Measurements from ENCODE around the gene ZIM2. TPM values are rescaled to one million over a fixed set of nuclear protein-coding genes. Genes with fewer than 3 reads are reported as not detected.

ZIM2 gene
- total RNA-seq, 4 donors from 2014 or later, result 0.38 TPM; not detected in 3

- Histone ChIP-seq H3K4me3 (no peak overlapping the region), H3K9me3 (peaks cover 0 to 17% (median 0%) of the 10 kb centered on the region in 3 donors), H3K36me3 (no peaks in the 10 kb centered on the region), H3K4me1 (no peaks in the 10 kb centered on the region), H3K27me3 (no peaks in the 10 kb centered on the region), H3K27ac (no peak overlapping the region)
- no peak for DNase-seq
- TF ChIP-seq CTCF (IDR thresholded peaks at IDR 0.05) (no peak), POLR2A (IDR thresholded peaks at IDR 0.05) (no peak)
- 60 to 76% methylated on average over 4 of the region's 4 CpGs for WGBS, 2 donors
- intact Hi-C loops (cut with DNase I), result no loop called here
Measured at GRCh38 chr19:56778351-56778750, 62.2 kb downstream of the ZIM2 start.

- intact Hi-C loops (cut with DNase I), result no loop called here
- Histone ChIP-seq H3K4me1 (peaks cover 0 to 8% (median 0%) of the 10 kb centered on the region in 3 donors), H3K9me3 (peaks cover 0 to 12% (median 8%) of the 10 kb centered on the region in 3 donors), H3K27ac (no peak overlapping the region), H3K4me3 (no peak overlapping the region), H3K27me3 (no peaks in the 10 kb centered on the region), H3K36me3 (no peaks in the 10 kb centered on the region)
- TF ChIP-seq CTCF (IDR thresholded peaks at IDR 0.05), result no peak
- no peak for TF ChIP-seq POLR2A (IDR thresholded peaks at IDR 0.05)
- no peak for DNase-seq
- 85 to 86% methylated on average over 4 of the region's 4 CpGs for WGBS, 2 donors
Measured at GRCh38 chr19:56769650-56770049, 70.9 kb downstream of the ZIM2 start.

GRCh38 chr19:56765137-56765536 is 75.4 kb downstream of the ZIM2 start:
- H3K9me3 ChIP-seq, result peaks cover 0 to 35% (median 8%) of the 10 kb centered on the region in 3 donors
- H3K36me3 ChIP-seq, result no peaks in the 10 kb centered on the region
- no peak overlapping the region for H3K27ac ChIP-seq
- intact Hi-C loops (cut with DNase I), result no loop called here
- no peak for TF ChIP-seq POLR2A (IDR thresholded peaks at IDR 0.05)
- no peak for TF ChIP-seq CTCF (IDR thresholded peaks at IDR 0.05)
- WGBS, 2 donors, result 12 to 18% methylated on average over 9 to 14 of the region's 28 CpGs
- peak overlapping the region; percentile 13 to 67 (median 42) for H3K4me3 ChIP-seq
- peaks cover 0 to 8% (median 0%) of the 10 kb centered on the region in 3 donors for H3K4me1 ChIP-seq
- DNase-seq, result no peak
- H3K27me3 ChIP-seq, result no peaks in the 10 kb centered on the region

GRCh38 chr19:56764196-56764695 is 76.3 kb downstream of the ZIM2 start:
- H3K36me3 ChIP-seq, result no peaks in the 10 kb centered on the region
- no peaks in the 10 kb centered on the region for H3K27me3 ChIP-seq
- peaks cover 0 to 40% (median 8%) of the 10 kb centered on the region in 3 donors for H3K9me3 ChIP-seq
- peaks cover 0 to 8% (median 0%) of the 10 kb centered on the region in 3 donors for H3K4me1 ChIP-seq
- H3K4me3 ChIP-seq, result no peak overlapping the region
- no peak overlapping the region for H3K27ac ChIP-seq
- DNase-seq, result no peak
- WGBS, 2 donors, result 57 to 67% methylated on average over 1 of the region's 1 CpG
- intact Hi-C loops (cut with DNase I), result no loop called here
- TF ChIP-seq CTCF (IDR thresholded peaks at IDR 0.05), result no peak
- no peak for TF ChIP-seq POLR2A (IDR thresholded peaks at IDR 0.05)

GRCh38 chr19:56760842-56761241 is 79.7 kb downstream of the ZIM2 start:
- no peak for TF ChIP-seq CTCF (IDR thresholded peaks at IDR 0.05)
- TF ChIP-seq POLR2A (IDR thresholded peaks at IDR 0.05), result no peak
- Histone ChIP-seq H3K36me3 (no peaks in the 10 kb centered on the region), H3K27me3 (no peaks in the 10 kb centered on the region), H3K9me3 (peaks cover 0 to 43% (median 8%) of the 10 kb centered on the region in 3 donors), H3K4me3 (no peak overlapping the region), H3K4me1 (peaks cover 0 to 8% (median 0%) of the 10 kb centered on the region in 3 donors), H3K27ac (no peak overlapping the region)
- no peak for DNase-seq
- 78 to 94% methylated on average over 10 of the region's 10 CpGs for WGBS, 2 donors
- intact Hi-C loops (cut with DNase I), result no loop called here

All from esophagus squamous epithelium (tissue), 5 donors.